Esophagus muscularis mucosa (tissue), 4 donors: Measurements from ENCODE around the gene TM9SF3. TPM values are rescaled to one million over a fixed set of nuclear protein-coding genes. Genes with fewer than 3 reads are reported as not detected.

ENCODE experiments used
- DNase-seq: peaks from one replicate; pipeline ENCODE4 v3.0.0-alpha.2; 2017; ENCODE audit errors: extremely low spot score
- H3K27ac ChIP-seq, 4 donors: fragments of 200-600 bp; sonication (generic); replicated peaks in 1 of 4; 1 replicate in 3 of 4; 2 replicates in 1 of 4; pipeline ENCODE4 v1.5.1; 2016 to 2019; ENCODE audit warnings: mild to moderate bottlenecking in 1 of 4
- H3K27me3 ChIP-seq, 4 donors: fragments of 200-600 bp; sonication (generic); one replicate each; pipeline versions ENCODE4 v1.5.1 to v1.6.0; 2016 to 2019
- H3K36me3 ChIP-seq, 4 donors: fragments of 200-600 bp; sonication (generic); one replicate each; pipeline ENCODE4 v1.5.1; 2016 to 2019
- H3K4me1 ChIP-seq, 4 donors: fragments of 200-600 bp; sonication (generic); one replicate each; pipeline ENCODE4 v1.5.1; 2016 to 2019
- H3K4me3 ChIP-seq, 4 donors: fragments of 200-600 bp; sonication (generic); 1 replicate in 2 of 4; 2 replicates in 2 of 4; pipeline ENCODE4 v1.5.1; 2016 to 2019; ENCODE audit warnings: mild to moderate bottlenecking in 4 of 4, moderate library complexity in 1 of 4
- H3K9me3 ChIP-seq, 4 donors: fragments of 200-600 bp; sonication (generic); 1 replicate in 3 of 4; 2 replicates in 1 of 4; pipeline ENCODE4 v1.5.1; 2016 to 2019
- EP300 ChIP-seq: sonication (generic); formaldehyde crosslinking; IDR thresholded peaks from one replicate; pipeline ENCODE4 v1.6.1; 2017; ENCODE audit warnings: antibody characterized with exemption
- POLR2A ChIP-seq: fragments of 450-650 bp; IDR thresholded peaks from one replicate; pipeline ENCODE4 v1.6.1; 2017; ENCODE audit warnings: antibody characterized with exemption, moderate library complexity, mild to moderate bottlenecking, low read depth
- POLR2AphosphoS5 ChIP-seq, 2 donors: sonication (generic); formaldehyde crosslinking; IDR thresholded peaks; one replicate each; pipeline ENCODE4 v1.6.1; 2017; ENCODE audit warnings: antibody characterized with exemption in 2 of 2
- WGBS: methylation state at CpG from one replicate; pipeline ENCODE4 v1.1.5; 2018; 5-methylcytosine and 5-hydroxymethylcytosine counted together
- intact Hi-C: fragments of 100-400 bp; cut with DNase I; formaldehyde crosslinking; loops from one replicate; pipeline ENCODE4 v1.15.1; 2023
- total RNA-seq, 4 donors: library from RNA; depleted of rRNA; stranded (reverse); fragments of >200 nt; gene quantifications; one replicate each; pipeline versions ENCODE4 v1.1.0 to v1.2.1, GENCODE V29; 2016
- TF ChIP-seq, protein P1 (sequence below), 3 experiments: fragments of 200-600 bp in 2 of 3; fragments of 450-650 bp in 1 of 3; sonication (generic) in 2 of 3; IDR thresholded peaks; one replicate each; pipeline ENCODE4 v1.5.1; 2017 to 2019; ENCODE audit warnings: antibody characterized with exemption in 3 of 3, mild to moderate bottlenecking in 2 of 3, moderate library complexity in 1 of 3

Gene TM9SF3
- total RNA-seq, 4 donors from 2014 or later, result 72.0 to 110 (median 90.5) TPM

DNA sequence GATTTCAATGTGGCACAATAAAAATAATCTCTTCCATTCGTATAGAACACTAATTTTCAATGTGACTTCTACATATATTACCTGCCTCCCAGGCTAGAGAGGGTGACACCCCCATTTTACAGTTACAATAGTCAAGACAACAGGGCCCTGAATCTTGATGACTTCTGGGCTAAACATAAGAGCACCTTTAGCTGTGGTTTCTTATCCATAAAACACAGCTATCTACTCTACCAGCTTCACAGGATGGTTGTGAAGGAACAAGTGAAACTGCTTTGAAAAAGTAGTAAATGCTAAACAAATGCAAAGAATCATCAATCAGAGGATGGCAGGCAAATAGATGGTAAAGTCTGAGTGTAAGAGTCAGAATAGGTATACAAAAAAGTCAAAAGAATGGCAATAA, 69.5 kb downstream of the TM9SF3 start:
- Histone ChIP-seq H3K4me3 (no peak overlapping the region), H3K27me3 (peaks cover 0 to 10% (median 4%) of the 10 kb centered on the region in 4 donors), H3K9me3 (no peaks in the 10 kb centered on the region), H3K36me3 (peaks cover 4 to 22% (median 14%) of the 10 kb centered on the region in 4 donors), H3K4me1 (peaks cover 23 to 24% (median 23%) of the 10 kb centered on the region in 4 donors), H3K27ac (no peak overlapping the region)
- no peak for DNase-seq
- no peak for TF ChIP-seq POLR2AphosphoS5 (IDR thresholded peaks at IDR 0.05)
- no peak for TF ChIP-seq POLR2A
- TF ChIP-seq, protein P1, sequence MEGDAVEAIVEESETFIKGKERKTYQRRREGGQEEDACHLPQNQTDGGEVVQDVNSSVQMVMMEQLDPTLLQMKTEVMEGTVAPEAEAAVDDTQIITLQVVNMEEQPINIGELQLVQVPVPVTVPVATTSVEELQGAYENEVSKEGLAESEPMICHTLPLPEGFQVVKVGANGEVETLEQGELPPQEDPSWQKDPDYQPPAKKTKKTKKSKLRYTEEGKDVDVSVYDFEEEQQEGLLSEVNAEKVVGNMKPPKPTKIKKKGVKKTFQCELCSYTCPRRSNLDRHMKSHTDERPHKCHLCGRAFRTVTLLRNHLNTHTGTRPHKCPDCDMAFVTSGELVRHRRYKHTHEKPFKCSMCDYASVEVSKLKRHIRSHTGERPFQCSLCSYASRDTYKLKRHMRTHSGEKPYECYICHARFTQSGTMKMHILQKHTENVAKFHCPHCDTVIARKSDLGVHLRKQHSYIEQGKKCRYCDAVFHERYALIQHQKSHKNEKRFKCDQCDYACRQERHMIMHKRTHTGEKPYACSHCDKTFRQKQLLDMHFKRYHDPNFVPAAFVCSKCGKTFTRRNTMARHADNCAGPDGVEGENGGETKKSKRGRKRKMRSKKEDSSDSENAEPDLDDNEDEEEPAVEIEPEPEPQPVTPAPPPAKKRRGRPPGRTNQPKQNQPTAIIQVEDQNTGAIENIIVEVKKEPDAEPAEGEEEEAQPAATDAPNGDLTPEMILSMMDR (IDR thresholded peaks at IDR 0.05), result no peak
- TF ChIP-seq EP300, result no peak
- WGBS, result 90% methylated on average over 1 of the region's 1 CpG
- intact Hi-C loops, result no loop called here

DNA sequence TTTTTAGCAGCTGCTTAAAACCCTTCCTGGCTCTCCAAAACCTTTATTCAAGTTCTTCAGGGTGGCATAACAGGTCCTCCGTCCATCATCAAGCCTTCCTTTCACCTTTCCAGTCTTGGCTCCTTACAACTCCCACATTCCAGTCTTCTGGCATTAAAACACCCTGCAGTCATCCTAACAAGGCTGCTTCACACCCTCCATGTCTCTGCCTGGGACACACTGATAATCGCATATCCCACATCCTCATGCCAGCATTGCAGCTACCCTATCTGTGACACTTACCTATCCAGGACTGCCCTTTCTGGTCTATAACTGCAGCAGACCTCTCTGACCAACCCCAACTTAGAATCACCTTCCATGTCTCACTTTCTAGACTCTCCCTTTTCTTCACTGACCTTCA, 70.5 kb downstream of the TM9SF3 start:
- peaks cover 0 to 20% (median 4%) of the 10 kb centered on the region in 4 donors for H3K27me3 ChIP-seq
- no peak for DNase-seq
- 85% methylated on average over 2 of the region's 2 CpGs for WGBS
- peaks cover 25 to 27% (median 26%) of the 10 kb centered on the region in 4 donors for H3K4me1 ChIP-seq
- no peak overlapping the region for H3K4me3 ChIP-seq
- peaks cover 0 to 13% (median 7%) of the 10 kb centered on the region in 4 donors for H3K36me3 ChIP-seq
- H3K27ac ChIP-seq, result no peak overlapping the region
- H3K9me3 ChIP-seq, result no peaks in the 10 kb centered on the region
- intact Hi-C loops, result no loop called here
- peak in 1 of 2 donors; percentile 12 for TF ChIP-seq POLR2AphosphoS5 (IDR thresholded peaks at IDR 0.05)
- TF ChIP-seq POLR2A, result no peak

DNA sequence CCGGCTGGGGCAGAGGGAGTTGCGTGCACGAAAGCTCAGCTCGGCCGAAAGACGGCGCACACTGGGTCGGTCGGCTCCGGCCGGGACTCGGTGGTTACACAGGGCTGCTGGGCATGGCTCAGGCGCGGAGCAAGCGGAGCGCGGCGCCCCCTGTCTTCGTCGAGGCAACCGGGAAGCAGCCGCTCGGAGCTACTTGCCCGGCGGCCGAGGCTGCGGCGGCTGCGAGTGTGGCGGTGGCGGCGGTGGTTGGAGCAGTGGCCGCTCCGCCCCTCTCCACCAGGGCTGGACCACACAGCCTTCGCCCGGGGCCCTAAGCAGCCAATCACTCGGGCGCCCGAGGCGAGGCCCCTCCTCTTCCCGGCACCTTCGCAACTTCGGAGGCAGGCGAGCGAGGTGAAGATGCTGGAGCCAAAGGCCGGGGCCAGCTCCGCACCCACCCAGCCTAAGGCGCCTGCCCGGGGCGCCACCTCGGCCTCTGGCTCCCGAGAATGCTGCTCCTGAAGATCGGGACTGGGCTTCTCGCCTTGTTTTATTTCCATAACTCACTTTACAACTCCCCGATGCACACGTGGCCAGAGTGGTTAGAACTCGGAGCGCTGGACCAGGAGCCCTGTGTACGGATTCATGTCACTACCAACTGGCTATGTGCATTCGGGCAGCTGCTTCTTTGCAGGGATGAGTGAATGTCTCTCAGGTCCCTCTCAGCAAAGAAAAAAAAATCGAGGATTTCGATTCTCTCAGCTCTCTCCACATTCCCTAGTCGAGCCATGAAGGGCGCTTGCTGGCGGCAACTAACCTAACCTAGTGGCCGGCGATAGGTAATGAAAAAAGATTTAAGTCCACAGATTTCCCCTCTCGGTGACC, 72.9 kb downstream of the TM9SF3 start, which contains the start of gene TLL2:
TSS of gene TLL2 (minus strand) at position 229 of the 864 bp plus-strand sequence. CDS start 241 bp downstream, outside the sequence.
- Histone ChIP-seq H3K27me3 (peaks cover 0 to 22% (median 4%) of the 10 kb centered on the region in 4 donors), H3K4me1 (peaks cover 25 to 27% (median 26%) of the 10 kb centered on the region in 4 donors), H3K4me3 (peak within 1 kb of the TSS; percentile 59 to 74 (median 60)), H3K9me3 (no peaks in the 10 kb centered on the region), H3K27ac (peak within 1 kb of the TSS in 2 of 4 donors; percentile 54 to 63), H3K36me3 (no peaks in the 10 kb centered on the region)
- DNase-seq, result peak; percentile 95
- intact Hi-C loops, result loop anchor here (2.0 to 5.0 kb wide), 2 partner anchors 117 to 137 kb away; no protein-coding TSS in a partner anchor
- no peak for TF ChIP-seq POLR2A
- TF ChIP-seq, protein P1 (IDR thresholded peaks at IDR 0.05), result peak; percentile 69 to 76 (median 75)
- no peak for TF ChIP-seq EP300
- peak; percentile 54 to 70 for TF ChIP-seq POLR2AphosphoS5 (IDR thresholded peaks at IDR 0.05)
- 11% methylated on average over 14 of the region's 68 CpGs for WGBS

DNA sequence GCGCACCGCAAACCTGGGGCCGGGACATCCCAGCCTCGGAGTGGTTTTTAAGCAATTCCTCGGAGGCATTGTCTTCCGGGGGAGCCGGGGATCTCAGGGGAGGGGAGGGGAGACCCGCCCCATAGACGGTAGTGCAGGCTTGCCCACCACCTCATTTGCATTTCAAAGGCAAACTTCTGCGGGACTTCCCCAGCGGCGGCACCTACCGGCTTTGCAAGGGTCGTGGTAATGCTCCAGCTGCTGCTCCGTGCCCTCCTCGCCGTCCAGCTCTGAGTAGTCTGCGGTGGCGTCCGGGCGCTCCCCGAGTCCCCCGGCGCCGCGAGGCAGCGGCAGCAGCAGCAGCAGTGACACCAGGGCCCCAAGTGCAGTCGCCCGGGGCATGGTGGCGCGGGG, 73.5 kb downstream of the TM9SF3 start:
- Histone ChIP-seq H3K36me3 (no peaks in the 10 kb centered on the region), H3K4me3 (peak overlapping the region; percentile 59 to 74 (median 60)), H3K9me3 (no peaks in the 10 kb centered on the region), H3K27ac (peak overlapping the region in 2 of 4 donors; percentile 54 to 63), H3K27me3 (peaks cover 0 to 22% (median 4%) of the 10 kb centered on the region in 4 donors), H3K4me1 (peaks cover 25 to 27% (median 26%) of the 10 kb centered on the region in 4 donors)
- WGBS, result 0% methylated on average over 10 of the region's 31 CpGs
- intact Hi-C loops, result loop anchor here (2.0 to 5.0 kb wide), 2 partner anchors 116 to 136 kb away; no protein-coding TSS in a partner anchor
- DNase-seq, result no peak
- TF ChIP-seq, protein P1 (IDR thresholded peaks at IDR 0.05), result no peak
- TF ChIP-seq POLR2A, result no peak
- no peak for TF ChIP-seq EP300
- no peak for TF ChIP-seq POLR2AphosphoS5 (IDR thresholded peaks at IDR 0.05)
